ENCODE data around the gene ADAT2. TPM values are rescaled to one million over a fixed set of nuclear protein-coding genes. Genes with fewer than 3 reads are reported as not detected.

Gene ADAT2
- total and polyA plus RNA-seq, 2 of the 13 experiments (the other 11 are each of a cell fraction or from before 2014, with no cell fraction given): 10.5 to 18.3 TPM

- no peaks in the 10 kb centered on the region for H4K20me1 ChIP-seq (ENCODE audit: insufficient read depth, low read length)
- no peaks in the 10 kb centered on the region for H3K9me3 ChIP-seq (ENCODE audit: low read length)
- BruUV-seq (replicated peaks): no TSS peak
- peaks cover 15% of the 10 kb centered on the region for H3K79me2 ChIP-seq (ENCODE audit: insufficient read depth, low read length)
- no peak for DNase-seq (ENCODE audit: low spot score)
- ATAC-seq: no peak
- no peak overlapping the region for H2AFZ ChIP-seq (ENCODE audit: low read length)
- 97% methylated on average over 2 of the region's 2 CpGs for WGBS (ENCODE audit: low lambda C conversion rate)
- peaks cover 6% of the 10 kb centered on the region; the same call in 1 of the 2 replicates for H3K4me1 ChIP-seq (ENCODE audit: insufficient read depth, low read length)
- ChIA-PET POLR2A (no interaction called here), CTCF (ENCODE audit: low intra/inter-chr PET ratio, low total read pairs) (no interaction called here)
- no peaks in the 10 kb centered on the region for H3K27me3 ChIP-seq (ENCODE audit: control insufficient read depth in 1 of 2, insufficient read depth in 2 of 2, low read length in 2 of 2)
- no peak overlapping the region for H3K4me2 ChIP-seq (ENCODE audit: low read depth, low read length)
- TF ChIP-seq KLF15 (CRISPR knock-in tag; IDR thresholded peaks at IDR 0.05; ENCODE audit: borderline replicate concordance) (no peak), TCF7 (IDR thresholded peaks at IDR 0.05; ENCODE audit: low read depth) (no peak), PITX1 (CRISPR knock-in tag; IDR thresholded peaks at IDR 0.05) (no peak), CBX2 (IDR thresholded peaks at IDR 0.05; ENCODE audit: low read depth, low read length) (no peak), CBX2 (CRISPR knock-in tag; IDR thresholded peaks at IDR 0.05; ENCODE audit: low read depth) (no peak), ZNF678 (CRISPR knock-in tag; IDR thresholded peaks at IDR 0.05) (no peak), TAF1 (CRISPR knock-in tag; IDR thresholded peaks at IDR 0.05) (no peak), NR3C1 (CRISPR knock-in tag; IDR thresholded peaks at IDR 0.05) (no peak), NFE2L2 (IDR thresholded peaks at IDR 0.05; ENCODE audit: low read length) (no peak), HNRNPH1 (optimal IDR thresholded peaks at IDR 0.05; ENCODE audit: low read depth, low read length) (no peak), BCL3 (CRISPR knock-in tag; IDR thresholded peaks at IDR 0.05) (no peak), ZNF292 (CRISPR knock-in tag; IDR thresholded peaks at IDR 0.05; ENCODE audit: borderline replicate concordance, low read depth) (no peak)
- H3K4me3 ChIP-seq (replicated peaks in 1 of 3; ENCODE audit: insufficient read depth in 1 of 3, low read depth in 2 of 3, low read length in 3 of 3): no peak overlapping the region
- H3K9ac ChIP-seq (ENCODE audit: insufficient read depth, low read depth, low read length): no peak overlapping the region
- intact Hi-C loops (cut with micrococcal nuclease; ENCODE audit: unreplicated experiment) (no loop called here), in situ Hi-C loops (cut with HindIII; ENCODE audit: extremely low pct_ligation_motif_present, low pct_unique_long_range_greater_than_20kb) (no loop called here)
- peaks cover 10 to 35% of the 10 kb centered on the region in 2 experiments for H3K36me3 ChIP-seq (replicated peaks in 1 of 2; ENCODE audit: control insufficient read depth in 1 of 2, insufficient read depth in 2 of 2, low read length in 2 of 2)
- FAIRE-seq: no peak
- H3K27ac ChIP-seq (ENCODE audit: extremely low read length, insufficient read depth, low read length): no peak overlapping the region
Measured at GRCh38 chr6:143443096-143443495, 7.4 kb downstream of the ADAT2 start.
